ENCODE data around the gene BLM. TPM values are rescaled to one million over a fixed set of nuclear protein-coding genes. Genes with fewer than 3 reads are reported as not detected.
"Not testable (repeated sequence)": the region's sequence is repeated elsewhere in the genome, so short reads cannot be mapped to it uniquely, and the experiment has no call there.

BLM gene
- total and polyA plus RNA-seq, 12 donors, result 3.5 to 35.0 (median 7.9) TPM

- no peaks in the 10 kb centered on the region for H3K36me3 ChIP-seq
- DNase-seq, result no peak
- H3K4me3 ChIP-seq, result no peak overlapping the region
- ATAC-seq, result peak in 1 of 8 donors; percentile 38
- peak overlapping the region in 1 of 10 donors; percentile 88 for H3K27ac ChIP-seq
- intact Hi-C loops (cut with DNase I), result no loop called here
- no peaks in the 10 kb centered on the region for H3K27me3 ChIP-seq
- peaks cover 0 to 34% (median 0%) of the 10 kb centered on the region in 9 donors for H3K4me1 ChIP-seq
- WGBS, 2 donors, result 83 to 85% methylated on average over 5 of the region's 5 CpGs
- TF ChIP-seq CTCF (IDR thresholded peaks at IDR 0.05), result no peak
- H3K9me3 ChIP-seq, result no peaks in the 10 kb centered on the region
Measured at GRCh38 chr15:90844696-90845095, 127.5 kb downstream of the BLM start.

- no peaks in the 10 kb centered on the region for H3K27me3 ChIP-seq
- H3K36me3 ChIP-seq, result no peaks in the 10 kb centered on the region
- intact Hi-C loops (cut with DNase I), result no loop called here
- DNase-seq (no peak), ATAC-seq (peak in 3 of 8 donors; percentile 51 to 76 (median 55))
- no peaks in the 10 kb centered on the region for H3K9me3 ChIP-seq
- no peak overlapping the region for H3K4me3 ChIP-seq
- no peak for TF ChIP-seq CTCF (IDR thresholded peaks at IDR 0.05)
- H3K4me1 ChIP-seq, result peaks cover 0 to 30% (median 0%) of the 10 kb centered on the region in 9 donors
- 84 to 87% methylated on average over 9 of the region's 9 CpGs for WGBS, 2 donors
- peak overlapping the region in 1 of 10 donors; percentile 88 for H3K27ac ChIP-seq
Measured at GRCh38 chr15:90845201-90845949, 128.2 kb downstream of the BLM start.

GRCh38 chr15:90849424-90849823 is 132.3 kb downstream of the BLM start:
- ATAC-seq; H3K36me3 ChIP-seq; H3K27ac ChIP-seq; H3K9me3 ChIP-seq; intact Hi-C loops (cut with DNase I); DNase-seq; H3K27me3 ChIP-seq; H3K4me3 ChIP-seq: not testable (repeated sequence)
- WGBS, 2 donors, result 96 to 100% methylated on average over 1 of the region's 1 CpG
- H3K4me1 ChIP-seq, result peaks cover 0 to 30% (median 0%) of the 10 kb centered on the region in 9 donors

GRCh38 chr15:90851114-90851513 is 134.0 kb downstream of the BLM start:
- WGBS, 2 donors, result 80 to 85% methylated on average over 6 of the region's 6 CpGs
- no peak for DNase-seq

More at GRCh38 chr15:90851114-90851513, 134.0 kb downstream of the BLM start:
- H3K4me1 ChIP-seq, result peaks cover 0 to 17% (median 0%) of the 10 kb centered on the region in 9 donors
- intact Hi-C loops (cut with DNase I), result no loop called here
- H3K4me3 ChIP-seq, result no peak overlapping the region
- H3K27me3 ChIP-seq, result no peaks in the 10 kb centered on the region
- H3K27ac ChIP-seq, result no peak overlapping the region
- TF ChIP-seq CTCF (IDR thresholded peaks at IDR 0.05), result no peak
- no peaks in the 10 kb centered on the region for H3K9me3 ChIP-seq
- no peaks in the 10 kb centered on the region for H3K36me3 ChIP-seq
- ATAC-seq, result no peak

Measured in heart right ventricle (tissue), 16 donors.